ENCODE data around the gene TARBP1.
A peak's percentile ranks its signal among the peaks of the same experiment; 100 is the strongest.

TARBP1 gene

GRCh38 chr1:234478481-234479309 is at the start of gene TARBP1:
TSS of gene TARBP1 (minus strand) at chr1:234479179. CDS start at chr1:234479103, 76 bp downstream.
- peak within 1 kb of the TSS; percentile 76 for H3K27ac ChIP-seq
- TF ChIP-seq ZFX (IDR thresholded peaks at IDR 0.05; ENCODE audit: borderline replicate concordance) = no peak
- TF ChIP-seq CTCF (IDR thresholded peaks at IDR 0.05) = peak; percentile 79

GRCh38 chr1:234528074-234528865 is 49.3 kb upstream of the TARBP1 start:
- H3K27ac ChIP-seq = no peak overlapping the region
- TF ChIP-seq ZFX (IDR thresholded peaks at IDR 0.05; ENCODE audit: borderline replicate concordance) (no peak), CTCF (IDR thresholded peaks at IDR 0.05) (no peak)

GRCh38 chr1:234527346-234527745 is 48.4 kb upstream of the TARBP1 start:
- no peak overlapping the region for H3K27ac ChIP-seq
- no peak for TF ChIP-seq CTCF (IDR thresholded peaks at IDR 0.05)
- no peak for TF ChIP-seq ZFX (IDR thresholded peaks at IDR 0.05; ENCODE audit: borderline replicate concordance)

GRCh38 chr1:234526922-234527321 is 47.9 kb upstream of the TARBP1 start:
- TF ChIP-seq ZFX (IDR thresholded peaks at IDR 0.05; ENCODE audit: borderline replicate concordance) (no peak), CTCF (IDR thresholded peaks at IDR 0.05) (no peak)
- no peak overlapping the region for H3K27ac ChIP-seq

- no peak overlapping the region for H3K27ac ChIP-seq
- TF ChIP-seq CTCF (IDR thresholded peaks at IDR 0.05) (no peak), ZFX (IDR thresholded peaks at IDR 0.05; ENCODE audit: borderline replicate concordance) (no peak)
Measured at GRCh38 chr1:234525099-234525799, 46.3 kb upstream of the TARBP1 start.

GRCh38 chr1:234521836-234522235 is 42.9 kb upstream of the TARBP1 start:
- no peak overlapping the region for H3K27ac ChIP-seq
- no peak for TF ChIP-seq CTCF (IDR thresholded peaks at IDR 0.05)
- TF ChIP-seq ZFX (IDR thresholded peaks at IDR 0.05; ENCODE audit: borderline replicate concordance) = no peak
